ENCODE results near the gene SAMM50.
"Not testable (repeated sequence)": the region's sequence is repeated elsewhere in the genome, so short reads cannot be mapped to it uniquely, and the experiment has no call there.

The SAMM50 gene

DNA sequence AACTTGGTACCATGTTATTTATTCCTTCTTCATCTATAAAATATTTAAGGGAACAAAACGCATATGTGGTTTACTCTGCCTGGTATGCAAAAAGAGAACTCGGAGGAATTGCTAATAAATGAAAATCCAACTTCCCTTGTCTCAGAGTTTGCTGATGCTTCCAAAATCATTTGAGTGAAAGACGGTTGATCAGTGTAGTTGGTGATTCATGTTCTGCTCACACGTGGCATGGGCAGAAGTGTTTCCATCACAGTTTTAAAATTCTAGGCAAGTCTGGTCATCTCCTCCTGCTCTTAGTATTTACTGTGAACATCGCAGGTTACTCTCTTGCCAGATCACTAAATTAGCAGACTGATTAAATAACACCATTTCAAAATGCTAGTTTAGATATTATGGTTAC is 56.9 kb downstream of the SAMM50 start:
- H3K4me1 Mint-ChIP-seq (ENCODE audit: low read depth): peaks cover 24% of the 10 kb centered on the region
- H3K27ac Mint-ChIP-seq: peak overlapping the region; percentile 91
- no peaks in the 10 kb centered on the region for H3K36me3 Mint-ChIP-seq (ENCODE audit: low read depth)
- no peak overlapping the region for H3K4me3 Mint-ChIP-seq
- intact Hi-C loops (cut with micrococcal nuclease): loop anchor here (1.0 to 5.0 kb wide), 3 partner anchors 12 to 170 kb away; partner anchors contain the start of genes PARVB and PARVG
- no peaks in the 10 kb centered on the region for H3K9me3 Mint-ChIP-seq
- H3K27me3 Mint-ChIP-seq: no peaks in the 10 kb centered on the region

DNA sequence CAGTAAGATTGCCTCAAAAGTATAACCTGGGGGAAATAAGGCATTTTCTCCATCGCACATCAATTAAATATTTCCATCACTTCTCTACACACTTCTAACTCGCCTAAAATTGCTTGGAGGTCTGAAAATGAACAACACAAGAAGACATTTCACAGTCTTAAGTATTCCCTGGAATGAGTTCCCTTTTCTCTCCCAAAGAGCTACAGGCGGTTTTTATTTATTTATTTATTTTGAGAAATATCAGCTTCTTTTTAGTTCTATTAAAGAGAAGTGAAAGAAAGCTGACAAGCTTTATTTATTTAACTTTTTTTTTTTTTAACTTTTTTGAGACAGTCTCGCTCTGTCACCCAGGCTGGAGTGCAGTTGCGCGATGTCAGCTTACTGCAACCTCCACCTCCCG is 57.3 kb downstream of the SAMM50 start:
- H3K4me3 Mint-ChIP-seq: no peak overlapping the region
- peaks cover 24% of the 10 kb centered on the region for H3K4me1 Mint-ChIP-seq (ENCODE audit: low read depth)
- H3K9me3 Mint-ChIP-seq: no peaks in the 10 kb centered on the region
- no peaks in the 10 kb centered on the region for H3K27me3 Mint-ChIP-seq
- H3K27ac Mint-ChIP-seq: peak overlapping the region; percentile 91
- intact Hi-C loops (cut with micrococcal nuclease): loop anchor here (1.0 to 5.0 kb wide), 3 partner anchors 12 to 170 kb away; partner anchors contain the start of genes PARVB and PARVG
- no peaks in the 10 kb centered on the region for H3K36me3 Mint-ChIP-seq (ENCODE audit: low read depth)

DNA sequence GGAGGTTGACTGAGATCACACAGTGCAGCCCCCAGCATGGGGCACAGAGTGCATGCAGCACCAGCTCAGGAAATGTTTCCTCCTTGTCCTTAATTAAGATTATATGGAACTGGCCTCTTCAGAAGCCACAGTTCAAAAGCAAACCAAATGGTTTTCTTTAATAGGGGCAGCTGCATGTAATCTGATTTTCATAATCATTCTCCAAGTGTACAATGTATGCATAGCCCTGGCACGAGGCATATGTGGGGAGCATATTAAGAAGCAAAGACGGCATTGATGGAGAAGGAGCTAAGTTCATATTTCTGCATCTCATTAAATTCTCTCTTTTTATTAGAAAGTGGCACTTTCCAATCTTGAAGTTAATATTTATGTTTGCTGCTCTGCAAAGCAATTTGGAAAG is 59.0 kb downstream of the SAMM50 start:
- Mint-ChIP-seq H3K27ac (no peak overlapping the region), H3K27me3 (no peaks in the 10 kb centered on the region)
- intact Hi-C loops (cut with micrococcal nuclease): loop anchor here (5.0 kb wide), 2 partner anchors 53 to 168 kb away; partner anchors contain the start of gene PARVG

DNA sequence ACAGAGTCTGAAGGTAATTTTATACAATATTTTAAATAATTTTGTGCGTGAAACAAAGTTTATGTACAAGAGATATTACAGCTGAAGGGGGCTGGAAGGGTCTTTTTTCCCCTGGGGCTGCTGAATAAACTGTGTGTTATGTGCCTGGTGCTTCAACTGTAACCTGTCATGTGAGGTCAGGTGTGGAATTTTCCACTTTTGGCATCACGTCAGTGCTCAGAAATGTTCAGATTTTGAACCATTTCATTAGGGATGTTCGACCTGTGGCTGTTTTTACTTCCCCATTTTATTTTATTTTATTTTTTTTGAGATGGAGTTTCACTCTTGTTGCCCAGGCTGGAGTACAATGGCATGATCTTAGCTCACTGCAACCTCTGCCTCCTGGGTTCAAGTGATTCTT is 61.3 kb downstream of the SAMM50 start:
- intact Hi-C loops (cut with micrococcal nuclease); H3K27me3 Mint-ChIP-seq; H3K27ac Mint-ChIP-seq; H3K9me3 Mint-ChIP-seq; H3K4me3 Mint-ChIP-seq: not testable (repeated sequence)
- Mint-ChIP-seq H3K4me1 (ENCODE audit: low read depth) (peaks cover 45% of the 10 kb centered on the region), H3K36me3 (ENCODE audit: low read depth) (peaks cover 20% of the 10 kb centered on the region)

More for the DNA sequence above, 59.0 kb downstream of the SAMM50 start:
- H3K4me3 Mint-ChIP-seq: no peak overlapping the region
- peaks cover 25% of the 10 kb centered on the region for H3K4me1 Mint-ChIP-seq (ENCODE audit: low read depth)
- H3K36me3 Mint-ChIP-seq (ENCODE audit: low read depth): peaks cover 6% of the 10 kb centered on the region
- H3K9me3 Mint-ChIP-seq: no peaks in the 10 kb centered on the region

DNA sequence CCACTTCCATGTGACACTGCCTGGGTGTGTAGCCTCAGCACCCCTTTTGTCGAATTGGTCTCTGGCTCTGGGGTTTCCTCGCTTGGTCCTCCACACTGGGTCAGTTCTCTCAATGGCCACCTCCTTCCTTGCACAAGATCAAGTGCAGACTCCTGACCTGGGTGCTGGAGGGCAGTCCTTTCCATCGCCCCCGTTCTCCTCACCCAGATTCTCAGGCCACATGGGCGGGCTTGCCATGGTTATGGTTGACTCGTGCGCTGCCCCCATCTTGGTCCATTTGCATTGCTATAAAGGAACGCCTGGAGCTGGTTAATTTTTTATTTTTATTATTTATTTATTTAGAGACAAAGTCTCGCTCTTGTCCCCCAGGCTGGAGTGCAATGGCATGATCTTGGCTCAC is 63.4 kb downstream of the SAMM50 start:
- H3K27ac Mint-ChIP-seq: no peak overlapping the region
- no peak overlapping the region for H3K4me3 Mint-ChIP-seq
- no peaks in the 10 kb centered on the region for H3K27me3 Mint-ChIP-seq
- H3K9me3 Mint-ChIP-seq: no peaks in the 10 kb centered on the region
- intact Hi-C loops (cut with micrococcal nuclease): no loop called here
- peaks cover 21% of the 10 kb centered on the region for H3K36me3 Mint-ChIP-seq (ENCODE audit: low read depth)
- peaks cover 43% of the 10 kb centered on the region for H3K4me1 Mint-ChIP-seq (ENCODE audit: low read depth)

DNA sequence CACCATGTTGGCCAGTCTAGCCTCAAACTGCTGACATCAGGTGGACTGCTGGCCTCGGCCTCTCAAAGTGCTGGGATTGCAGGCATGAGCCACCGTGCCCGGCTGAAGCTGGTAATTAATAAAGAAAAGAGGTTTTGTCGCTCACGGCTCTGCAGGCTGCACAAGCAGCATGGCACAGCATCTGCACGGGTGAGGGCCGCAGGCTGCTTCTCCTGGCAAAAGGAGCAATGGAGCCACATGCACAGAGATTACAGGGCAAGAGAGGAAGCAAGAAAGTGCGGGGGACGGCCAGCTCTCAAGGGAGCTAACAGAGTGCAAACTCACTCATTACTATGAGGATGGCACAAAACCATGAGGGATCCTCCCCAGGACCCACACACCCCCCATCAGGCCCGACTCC is 64.2 kb downstream of the SAMM50 start:
- H3K27me3 Mint-ChIP-seq: no peaks in the 10 kb centered on the region
- intact Hi-C loops (cut with micrococcal nuclease): no loop called here
- peaks cover 45% of the 10 kb centered on the region for H3K4me1 Mint-ChIP-seq (ENCODE audit: low read depth)
- H3K36me3 Mint-ChIP-seq (ENCODE audit: low read depth): peaks cover 25% of the 10 kb centered on the region
- H3K4me3 Mint-ChIP-seq: no peak overlapping the region
- H3K9me3 Mint-ChIP-seq: no peaks in the 10 kb centered on the region
- no peak overlapping the region for H3K27ac Mint-ChIP-seq

DNA sequence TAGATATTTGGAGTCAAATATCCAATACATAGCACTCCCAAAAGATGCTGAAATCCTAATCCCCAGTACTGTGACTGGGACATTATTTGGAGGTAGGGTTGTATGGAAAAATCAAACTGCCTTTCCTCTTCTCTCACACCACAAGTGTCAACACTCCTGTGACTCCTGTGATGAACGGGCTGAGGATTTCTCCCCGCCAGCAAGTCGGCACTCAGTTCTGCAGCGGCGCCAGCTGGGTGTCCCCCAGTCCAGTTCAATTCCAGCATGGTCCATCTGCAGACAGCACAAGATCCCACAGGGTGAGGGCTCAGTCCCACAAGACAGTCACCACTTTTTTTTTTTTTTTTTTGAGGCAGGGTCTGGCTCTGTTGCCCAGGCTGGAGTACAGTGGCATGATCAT is 64.6 kb downstream of the SAMM50 start:
- Mint-ChIP-seq H3K4me1 (ENCODE audit: low read depth) (peaks cover 47% of the 10 kb centered on the region), H3K27ac (no peak overlapping the region), H3K9me3 (no peaks in the 10 kb centered on the region), H3K36me3 (ENCODE audit: low read depth) (peaks cover 25% of the 10 kb centered on the region), H3K4me3 (no peak overlapping the region), H3K27me3 (no peaks in the 10 kb centered on the region)
- intact Hi-C loops (cut with micrococcal nuclease): no loop called here

DNA sequence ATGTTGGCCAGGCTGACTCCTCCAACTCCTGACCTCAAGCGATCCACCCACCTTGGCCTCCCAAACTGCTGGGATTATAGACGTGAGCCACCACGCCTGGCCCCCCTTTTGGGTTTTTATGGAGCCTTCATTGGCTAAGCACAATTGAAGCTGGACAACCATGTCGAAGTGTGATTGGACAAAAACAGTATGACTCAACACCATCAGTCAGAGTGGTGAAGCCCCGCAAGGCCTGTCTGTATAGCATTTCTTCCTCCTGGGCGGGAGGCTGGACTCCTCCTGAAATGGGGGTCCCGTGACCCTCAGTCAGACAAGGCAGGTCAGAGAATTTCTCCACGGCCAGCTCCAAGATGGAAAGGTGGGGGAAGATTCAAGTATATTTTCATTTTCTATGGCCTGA is 65.7 kb downstream of the SAMM50 start:
- Mint-ChIP-seq H3K4me1 (ENCODE audit: low read depth) (peaks cover 58% of the 10 kb centered on the region), H3K9me3 (no peaks in the 10 kb centered on the region), H3K4me3 (no peak overlapping the region), H3K27ac (peak overlapping the region; percentile 58), H3K36me3 (ENCODE audit: low read depth) (peaks cover 32% of the 10 kb centered on the region), H3K27me3 (no peaks in the 10 kb centered on the region)
- intact Hi-C loops (cut with micrococcal nuclease): no loop called here

DNA sequence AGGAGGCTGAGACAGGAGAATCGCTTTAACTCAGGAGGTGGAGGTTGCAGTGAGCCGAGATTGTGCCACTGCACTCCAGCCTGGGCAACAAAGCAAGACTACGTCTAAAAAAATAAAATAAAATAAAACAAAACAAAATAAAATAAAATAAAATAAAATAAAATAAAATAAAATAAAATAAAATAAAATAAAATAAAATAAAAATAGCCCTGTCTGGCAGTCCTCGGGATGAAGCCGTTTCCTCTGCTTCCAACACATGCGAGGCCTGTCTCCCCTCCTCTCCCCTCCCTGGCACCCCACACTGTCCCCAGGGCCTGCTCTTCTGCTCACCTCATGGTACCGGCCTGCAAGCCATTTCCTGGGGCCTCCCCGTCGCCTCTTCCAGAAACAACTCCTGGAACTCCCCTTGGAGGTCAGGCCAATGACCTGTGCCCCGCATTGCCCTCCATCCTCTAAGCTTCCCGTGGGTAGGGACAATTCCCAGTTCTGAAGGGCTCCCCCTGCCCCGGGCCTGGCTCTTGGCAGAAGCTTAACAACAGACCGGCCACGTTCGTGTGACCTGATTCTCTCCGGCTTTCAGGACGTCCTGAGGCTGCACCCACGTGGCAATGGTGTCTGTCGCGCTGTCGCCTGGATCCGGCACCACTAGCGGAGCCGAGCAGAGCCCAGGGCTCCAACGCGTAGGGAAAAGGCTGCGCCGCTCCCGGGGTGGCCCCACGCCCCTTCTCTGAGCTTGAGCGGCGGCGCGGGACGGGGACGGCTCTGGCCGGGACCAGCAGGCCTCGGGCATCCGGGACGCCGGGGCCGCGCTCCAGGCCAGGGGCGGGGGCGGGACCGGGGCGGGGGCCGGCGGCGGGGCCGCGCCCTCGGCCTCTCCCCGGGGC is 68.4 kb downstream of the SAMM50 start:
- peaks cover 85% of the 10 kb centered on the region for H3K4me1 Mint-ChIP-seq (ENCODE audit: low read depth)
- no peaks in the 10 kb centered on the region for H3K27me3 Mint-ChIP-seq
- peak overlapping the region; percentile 100 for H3K27ac Mint-ChIP-seq
- H3K36me3 Mint-ChIP-seq (ENCODE audit: low read depth): peaks cover 39% of the 10 kb centered on the region
- intact Hi-C loops (cut with micrococcal nuclease): loop anchor here (1.0 kb wide), 1 partner anchor 11 kb away; no protein-coding TSS in a partner anchor
- H3K9me3 Mint-ChIP-seq: no peaks in the 10 kb centered on the region
- H3K4me3 Mint-ChIP-seq: peak overlapping the region; percentile 89

DNA sequence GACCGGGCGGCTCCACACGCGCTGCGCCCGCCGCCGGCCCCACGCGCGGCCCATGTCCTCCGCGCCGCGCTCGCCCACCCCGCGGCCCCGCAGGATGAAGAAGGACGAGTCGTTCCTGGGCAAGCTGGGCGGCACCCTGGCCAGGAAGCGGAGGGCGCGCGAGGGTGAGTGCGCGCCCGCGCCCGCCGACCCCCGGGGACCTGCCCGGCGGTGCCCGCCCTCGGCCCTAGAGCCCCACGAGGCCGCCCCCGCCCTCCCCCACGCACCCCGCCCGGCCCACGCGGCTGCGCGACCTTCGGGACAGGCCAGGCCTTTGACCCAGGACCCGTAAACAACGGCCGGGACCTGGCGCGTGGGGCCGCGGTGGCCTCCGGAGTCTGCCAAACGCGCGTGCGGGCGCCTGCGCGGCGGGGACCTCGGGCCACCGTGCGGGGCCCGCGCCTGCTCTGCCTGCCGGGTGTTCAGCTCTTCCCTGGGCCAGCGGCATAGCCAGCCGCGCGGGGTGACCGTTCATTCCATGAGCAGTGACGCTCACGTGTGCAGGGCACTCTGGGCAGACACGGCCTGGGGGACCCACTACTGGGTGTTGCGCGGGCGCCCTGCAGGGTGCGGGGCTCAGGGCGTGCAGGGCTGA is 69.2 kb downstream of the SAMM50 start, which contains the start of gene PARVB:
TSS of gene PARVB (plus strand) at position 15 of the 634 bp plus-strand sequence. CDS start at position 53, 38 bp downstream.
- Mint-ChIP-seq H3K27ac (peak within 1 kb of the TSS; percentile 100), H3K4me3 (peak within 1 kb of the TSS; percentile 89), H3K36me3 (ENCODE audit: low read depth) (peaks cover 39% of the 10 kb centered on the region)

DNA sequence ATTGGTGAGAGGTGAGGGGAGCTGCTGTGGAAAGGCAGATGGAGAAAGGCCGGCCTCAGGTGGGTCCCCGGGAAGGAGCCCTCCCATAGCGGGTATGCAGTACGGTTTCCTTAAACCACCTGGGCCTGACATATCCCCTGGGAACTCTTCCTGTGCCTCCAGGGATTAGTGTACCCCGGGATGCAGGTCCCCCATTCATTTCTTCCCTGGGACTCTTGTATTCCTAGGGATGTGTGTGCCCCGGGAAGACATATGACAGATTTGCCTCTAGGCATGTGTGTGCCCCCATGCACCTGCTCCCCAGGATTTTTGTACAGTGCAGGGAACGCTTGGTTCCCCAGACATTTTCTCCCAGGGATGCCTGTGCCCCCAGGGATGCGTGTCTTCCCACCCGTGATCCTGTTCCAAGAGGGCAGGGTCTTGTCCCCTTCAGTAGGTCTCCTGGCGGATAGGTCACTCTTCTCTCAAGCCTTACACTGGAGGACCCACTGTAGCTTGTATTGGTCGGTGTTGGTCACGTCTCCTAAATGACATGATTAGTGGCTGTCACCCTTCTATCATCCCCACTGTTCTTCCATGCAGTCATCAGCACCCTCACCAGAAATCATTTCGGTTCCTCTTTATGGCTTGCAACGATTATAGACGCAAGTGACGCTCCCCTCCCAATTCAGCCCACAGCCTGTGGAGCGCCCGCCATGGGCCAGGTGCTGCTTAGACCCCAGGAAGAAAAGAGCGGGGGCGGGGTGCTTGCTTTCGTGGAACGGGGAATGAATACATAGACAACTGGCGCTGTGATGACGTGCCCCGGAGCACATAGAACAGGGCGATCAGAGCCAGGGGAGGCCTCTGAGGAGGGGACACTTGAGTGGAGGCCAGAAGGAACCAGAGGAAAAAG is 70.2 kb downstream of the SAMM50 start:
- peaks cover 33% of the 10 kb centered on the region for H3K36me3 Mint-ChIP-seq (ENCODE audit: low read depth)
- peaks cover 85% of the 10 kb centered on the region for H3K4me1 Mint-ChIP-seq (ENCODE audit: low read depth)
- peak overlapping the region; percentile 82 for H3K4me3 Mint-ChIP-seq
- peak overlapping the region; percentile 100 for H3K27ac Mint-ChIP-seq
- H3K9me3 Mint-ChIP-seq: no peaks in the 10 kb centered on the region
- intact Hi-C loops (cut with micrococcal nuclease): loop anchor here (1.0 to 5.0 kb wide), 2 partner anchors 43 to 157 kb away; partner anchors contain the start of gene PARVG
- H3K27me3 Mint-ChIP-seq: no peaks in the 10 kb centered on the region

More for the DNA sequence above, 69.2 kb downstream of the SAMM50 start, which contains the start of gene PARVB:
- Mint-ChIP-seq H3K27me3 (no peaks in the 10 kb centered on the region), H3K4me1 (ENCODE audit: low read depth) (peaks cover 89% of the 10 kb centered on the region), H3K9me3 (no peaks in the 10 kb centered on the region)
- intact Hi-C loops (cut with micrococcal nuclease): loop anchor here (1.0 kb wide), 1 partner anchor 12 kb away; no protein-coding TSS in a partner anchor

DNA sequence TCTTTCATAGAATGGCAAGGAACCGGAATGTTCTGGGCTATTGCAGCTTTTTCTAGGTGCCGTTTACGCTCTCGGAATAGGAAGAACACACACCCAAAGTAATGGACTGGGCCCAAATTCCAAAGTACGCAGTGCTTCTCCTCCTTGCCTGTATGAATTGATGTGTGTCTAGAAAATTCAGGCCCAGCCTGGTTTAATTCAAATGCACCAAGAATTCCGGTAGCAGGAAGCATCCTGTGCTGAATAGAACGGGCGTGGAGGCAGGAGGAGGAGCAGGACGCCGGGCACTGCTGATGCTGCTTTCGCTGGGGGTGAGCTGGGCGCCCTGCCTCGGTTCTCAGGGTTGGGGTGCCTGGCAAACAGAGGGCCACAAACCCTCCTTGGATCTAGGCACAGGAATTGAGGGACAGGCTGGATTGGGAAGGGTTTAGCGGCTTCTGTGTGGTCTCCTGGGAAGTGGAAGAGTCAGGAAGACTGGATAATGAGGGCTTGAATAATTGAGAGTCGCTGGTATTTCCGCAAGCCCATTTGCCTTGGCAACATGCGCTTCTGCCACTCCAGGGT is 70.9 kb downstream of the SAMM50 start:
- peak overlapping the region; percentile 82 for H3K4me3 Mint-ChIP-seq
- H3K4me1 Mint-ChIP-seq (ENCODE audit: low read depth): peaks cover 85% of the 10 kb centered on the region
- H3K36me3 Mint-ChIP-seq (ENCODE audit: low read depth): peaks cover 26% of the 10 kb centered on the region
- H3K9me3 Mint-ChIP-seq: no peaks in the 10 kb centered on the region
- intact Hi-C loops (cut with micrococcal nuclease): loop anchor here (1.0 to 5.0 kb wide), 2 partner anchors 42 to 156 kb away; partner anchors contain the start of gene PARVG
- H3K27ac Mint-ChIP-seq: peak overlapping the region; percentile 100
- no peaks in the 10 kb centered on the region for H3K27me3 Mint-ChIP-seq

Data from dendritic cell treated with granulocyte-macrophage colony-stimulating factor and Interleukin-4, amounts not matched to agents 40 ng/mL and 50 ng/mL, for 4 days (primary cell).